Measurements from ENCODE around the gene SLC9B1. TPM values are rescaled to one million over a fixed set of nuclear protein-coding genes. Genes with fewer than 3 reads are reported as not detected.

The SLC9B1 gene, protein sequence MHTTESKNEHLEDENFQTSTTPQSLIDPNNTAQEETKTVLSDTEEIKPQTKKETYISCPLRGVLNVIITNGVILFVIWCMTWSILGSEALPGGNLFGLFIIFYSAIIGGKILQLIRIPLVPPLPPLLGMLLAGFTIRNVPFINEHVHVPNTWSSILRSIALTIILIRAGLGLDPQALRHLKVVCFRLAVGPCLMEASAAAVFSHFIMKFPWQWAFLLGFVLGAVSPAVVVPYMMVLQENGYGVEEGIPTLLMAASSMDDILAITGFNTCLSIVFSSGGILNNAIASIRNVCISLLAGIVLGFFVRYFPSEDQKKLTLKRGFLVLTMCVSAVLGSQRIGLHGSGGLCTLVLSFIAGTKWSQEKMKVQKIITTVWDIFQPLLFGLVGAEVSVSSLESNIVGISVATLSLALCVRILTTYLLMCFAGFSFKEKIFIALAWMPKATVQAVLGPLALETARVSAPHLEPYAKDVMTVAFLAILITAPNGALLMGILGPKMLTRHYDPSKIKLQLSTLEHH
- total RNA-seq, result under 1 TPM in 1 of 2 donors, not detected in 1; 0.43 TPM

GRCh38 chr4:103019308-103020124 is at the start of gene SLC9B1:
TSS of gene SLC9B1 (minus strand) at chr4:103019705. CDS start at chr4:102991711, 27,994 bp downstream.
- DNase-seq (ENCODE audit: low spot score) (peak; percentile 96), ATAC-seq (peak; percentile 99)
- Mint-ChIP-seq H3K27ac (peak within 1 kb of the TSS; percentile 90 to 92), H3K4me1 (ENCODE audit: low read depth in 2 of 2) (peaks cover 9 to 14% of the 10 kb centered on the region in 2 donors), H3K27me3 (no peaks in the 10 kb centered on the region), H3K36me3 (no peaks in the 10 kb centered on the region), H3K9me3 (no peaks in the 10 kb centered on the region), H3K4me3 (peak within 1 kb of the TSS; percentile 91)

- Mint-ChIP-seq H3K4me1 (ENCODE audit: low read depth in 2 of 2) (peaks cover 0 to 4% of the 10 kb centered on the region in 2 donors), H3K36me3 (peaks cover 9% of the 10 kb centered on the region), H3K9me3 (no peaks in the 10 kb centered on the region), H3K27ac (no peak overlapping the region), H3K27me3 (no peaks in the 10 kb centered on the region), H3K4me3 (no peak overlapping the region)
- ATAC-seq, result no peak
- no peak for DNase-seq (ENCODE audit: low spot score)
These were observed 48.5 kb upstream of the SLC9B1 start for GRCh38 chr4:103067841-103068547.

DNA sequence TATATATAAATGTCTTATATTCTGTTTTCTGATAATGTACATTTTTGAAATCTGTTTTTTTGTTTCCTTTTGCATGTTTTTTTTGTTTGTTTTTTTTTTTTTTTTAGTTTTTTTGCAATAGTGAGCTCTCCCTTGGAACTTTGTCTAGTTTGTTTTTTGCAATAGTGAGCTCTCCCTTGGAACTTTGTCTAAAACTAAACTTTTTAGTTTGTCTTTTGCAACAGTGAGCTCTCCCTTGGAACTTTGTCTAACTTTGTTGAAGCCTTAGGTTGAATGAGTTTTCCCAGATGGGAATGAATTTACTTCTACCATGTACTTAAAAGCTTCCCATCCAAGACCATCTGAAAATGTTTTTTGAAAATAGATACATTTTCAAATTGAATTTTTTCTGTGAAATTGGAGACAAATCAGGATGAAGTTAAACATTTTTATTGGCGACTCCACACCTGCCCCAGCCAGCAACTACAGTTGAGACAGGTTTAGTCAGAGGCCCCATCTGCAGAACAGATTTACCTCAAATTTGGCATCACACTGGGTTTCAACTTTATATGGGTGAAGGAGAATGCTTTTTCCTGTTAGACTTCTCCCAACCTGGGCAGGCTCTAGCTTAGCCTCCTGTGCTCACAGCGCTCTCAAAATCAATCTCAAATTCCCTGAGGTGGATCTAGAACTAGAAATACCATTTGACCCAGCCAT is 41.1 kb upstream of the SLC9B1 start:
- peaks cover 8% of the 10 kb centered on the region for H3K36me3 Mint-ChIP-seq
- no peak for ATAC-seq
- peaks cover 0 to 4% of the 10 kb centered on the region in 2 donors for H3K4me1 Mint-ChIP-seq (ENCODE audit: low read depth in 2 of 2)
- H3K9me3 Mint-ChIP-seq, result no peaks in the 10 kb centered on the region
- H3K4me3 Mint-ChIP-seq, result no peak overlapping the region
- H3K27me3 Mint-ChIP-seq, result no peaks in the 10 kb centered on the region
- H3K27ac Mint-ChIP-seq, result peak overlapping the region in 1 of 2 donors; percentile 3
- DNase-seq (ENCODE audit: low spot score), result no peak

- DNase-seq (ENCODE audit: low spot score) (no peak), ATAC-seq (no peak)
- Mint-ChIP-seq H3K9me3 (no peaks in the 10 kb centered on the region), H3K36me3 (no peaks in the 10 kb centered on the region), H3K4me3 (no peak overlapping the region), H3K27ac (no peak overlapping the region), H3K27me3 (no peaks in the 10 kb centered on the region), H3K4me1 (ENCODE audit: low read depth in 2 of 2) (peaks cover 4 to 6% of the 10 kb centered on the region in 2 donors)
These were observed 34.5 kb upstream of the SLC9B1 start for GRCh38 chr4:103054030-103054429.

DNA sequence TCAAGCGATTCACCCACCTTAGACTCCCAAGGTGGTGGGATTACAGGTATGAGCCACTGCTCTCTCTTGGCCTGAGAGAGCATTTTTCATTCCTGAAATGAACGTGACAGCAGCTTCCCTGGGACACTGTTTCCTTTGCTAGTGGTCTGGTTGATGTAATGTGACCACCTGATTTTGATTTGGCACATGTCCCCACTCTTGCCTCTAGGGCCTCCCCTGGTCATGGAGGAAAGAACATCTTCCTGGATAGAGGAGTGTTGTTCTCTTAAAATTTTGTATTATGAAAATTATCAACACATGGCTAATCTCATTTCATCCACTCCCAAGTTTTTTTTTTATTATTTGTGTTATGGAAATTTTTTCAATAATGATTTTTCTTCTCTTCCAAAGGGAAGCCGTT is 33.3 kb upstream of the SLC9B1 start:
- H3K4me1 Mint-ChIP-seq (ENCODE audit: low read depth in 2 of 2), result peaks cover 4 to 6% of the 10 kb centered on the region in 2 donors
- H3K9me3 Mint-ChIP-seq, result no peaks in the 10 kb centered on the region
- no peaks in the 10 kb centered on the region for H3K36me3 Mint-ChIP-seq
- no peak for ATAC-seq
- no peak overlapping the region for H3K4me3 Mint-ChIP-seq
- no peak overlapping the region for H3K27ac Mint-ChIP-seq
- H3K27me3 Mint-ChIP-seq, result no peaks in the 10 kb centered on the region
- DNase-seq (ENCODE audit: low spot score), result no peak

DNA sequence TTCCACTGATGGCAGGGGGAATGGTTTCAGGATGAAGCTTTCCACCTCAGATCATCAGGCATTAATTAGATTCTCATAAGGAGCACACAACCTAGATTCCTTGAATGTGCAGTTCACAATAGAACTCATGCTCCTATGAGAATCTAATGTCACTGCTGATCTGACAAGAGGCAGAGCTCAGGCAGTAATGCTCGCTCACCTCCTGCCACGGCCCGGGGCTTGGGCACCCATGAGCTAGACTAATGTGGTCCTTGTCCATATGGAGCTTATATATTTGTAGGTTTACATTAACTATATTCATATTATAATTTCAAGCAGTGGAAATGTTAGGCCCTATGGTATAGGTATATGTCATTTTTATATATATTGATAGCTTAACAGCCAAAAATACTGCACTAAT is 32.6 kb upstream of the SLC9B1 start:
- DNase-seq (ENCODE audit: low spot score) (no peak), ATAC-seq (no peak)
- Mint-ChIP-seq H3K4me3 (no peak overlapping the region), H3K27ac (no peak overlapping the region), H3K4me1 (ENCODE audit: low read depth in 2 of 2) (peaks cover 4 to 6% of the 10 kb centered on the region in 2 donors), H3K27me3 (no peaks in the 10 kb centered on the region), H3K36me3 (no peaks in the 10 kb centered on the region), H3K9me3 (no peaks in the 10 kb centered on the region)

- no peaks in the 10 kb centered on the region for H3K27me3 Mint-ChIP-seq
- peaks cover 9% of the 10 kb centered on the region for H3K36me3 Mint-ChIP-seq
- DNase-seq (ENCODE audit: low spot score) (no peak), ATAC-seq (no peak)
- H3K9me3 Mint-ChIP-seq, result no peaks in the 10 kb centered on the region
- H3K4me3 Mint-ChIP-seq, result no peak overlapping the region
- H3K4me1 Mint-ChIP-seq (ENCODE audit: low read depth in 2 of 2), result peaks cover 4 to 6% of the 10 kb centered on the region in 2 donors
- H3K27ac Mint-ChIP-seq, result peak overlapping the region; percentile 12 to 43
These were observed 31.4 kb upstream of the SLC9B1 start for GRCh38 chr4:103050736-103051436.

DNA sequence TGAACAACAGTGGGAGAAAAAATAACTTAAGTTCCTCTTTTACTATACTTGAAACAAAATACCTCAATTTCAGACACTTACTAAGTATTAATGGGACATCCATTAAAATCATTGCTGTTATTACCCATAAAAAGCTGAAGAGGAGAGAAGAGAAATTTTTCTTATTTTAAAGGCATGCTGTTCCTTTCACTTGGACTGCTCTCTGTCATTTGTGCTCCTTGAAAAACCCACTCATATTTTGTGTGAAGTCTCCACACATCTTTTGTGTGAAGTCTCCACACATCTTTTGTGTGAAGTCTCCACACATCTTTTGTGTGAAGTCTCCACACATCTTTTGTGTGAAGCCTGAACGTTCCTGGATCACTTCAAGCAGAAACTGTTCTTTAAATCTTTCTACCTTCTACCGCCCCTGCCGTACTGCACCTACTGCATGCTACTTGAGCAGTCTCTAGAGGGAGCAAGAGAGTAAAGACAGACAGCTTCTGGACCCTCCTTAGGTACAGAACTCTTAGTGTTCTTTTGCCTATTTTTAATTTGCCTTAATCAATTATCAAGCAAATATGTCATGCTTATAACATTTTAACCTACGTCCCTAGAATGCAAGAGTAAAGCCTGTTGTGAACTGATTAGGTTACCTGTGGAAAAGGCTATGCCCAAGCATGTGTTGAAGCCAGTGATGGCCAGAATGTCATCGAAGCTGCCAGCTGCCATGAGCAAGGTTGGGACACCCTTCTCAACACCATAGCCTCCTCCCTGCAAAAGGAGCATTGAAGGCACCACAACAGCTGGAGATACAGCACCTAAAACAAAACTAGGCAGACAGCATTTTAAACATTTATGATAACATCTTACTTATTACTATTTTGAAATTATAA is 27.1 kb upstream of the SLC9B1 start:
- DNase-seq (ENCODE audit: low spot score) (no peak), ATAC-seq (peak; percentile 64 to 70)
- H3K27me3 Mint-ChIP-seq, result no peaks in the 10 kb centered on the region
- no peaks in the 10 kb centered on the region for H3K9me3 Mint-ChIP-seq
- H3K4me3 Mint-ChIP-seq, result no peak overlapping the region
- peaks cover 4 to 6% of the 10 kb centered on the region in 2 donors for H3K4me1 Mint-ChIP-seq (ENCODE audit: low read depth in 2 of 2)
- H3K36me3 Mint-ChIP-seq, result peaks cover 13% of the 10 kb centered on the region
- H3K27ac Mint-ChIP-seq, result no peak overlapping the region

GRCh38 chr4:103044183-103044582 is 24.7 kb upstream of the SLC9B1 start:
- ATAC-seq (no peak), DNase-seq (ENCODE audit: low spot score) (no peak)
- Mint-ChIP-seq H3K4me3 (no peak overlapping the region), H3K27me3 (no peaks in the 10 kb centered on the region), H3K27ac (no peak overlapping the region), H3K9me3 (no peaks in the 10 kb centered on the region), H3K4me1 (ENCODE audit: low read depth in 2 of 2) (no peaks in the 10 kb centered on the region), H3K36me3 (peaks cover 13% of the 10 kb centered on the region)

- Mint-ChIP-seq H3K36me3 (peaks cover 6% of the 10 kb centered on the region), H3K4me3 (no peak overlapping the region), H3K9me3 (no peaks in the 10 kb centered on the region), H3K4me1 (ENCODE audit: low read depth in 2 of 2) (no peaks in the 10 kb centered on the region), H3K27ac (no peak overlapping the region), H3K27me3 (no peaks in the 10 kb centered on the region)
- ATAC-seq (no peak), DNase-seq (ENCODE audit: low spot score) (no peak)
These were observed 16.7 kb upstream of the SLC9B1 start for GRCh38 chr4:103036169-103036568.

DNA sequence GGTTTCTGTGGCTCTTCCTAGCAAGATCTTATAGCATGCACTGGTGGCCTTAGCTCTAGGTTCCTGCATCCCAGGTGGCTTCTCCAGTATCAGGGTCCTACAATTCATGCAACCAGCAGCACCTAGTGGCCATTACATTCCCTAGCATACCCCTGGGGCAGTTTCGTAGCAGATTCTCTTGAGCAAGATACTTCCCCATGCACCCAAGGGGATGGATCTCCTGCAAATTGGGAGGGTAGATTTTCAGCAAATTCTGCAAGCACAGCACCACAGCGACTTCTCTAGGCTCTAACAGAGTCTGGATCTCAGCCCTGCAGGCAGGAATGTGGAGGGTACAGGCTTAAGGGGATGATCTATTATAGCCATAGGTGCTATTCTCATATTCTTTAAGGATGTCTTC is 13.1 kb upstream of the SLC9B1 start:
- no peaks in the 10 kb centered on the region for H3K27me3 Mint-ChIP-seq
- H3K4me3 Mint-ChIP-seq, result no peak overlapping the region
- H3K36me3 Mint-ChIP-seq, result peaks cover 6% of the 10 kb centered on the region
- ATAC-seq (no peak), DNase-seq (ENCODE audit: low spot score) (no peak)
- no peak overlapping the region for H3K27ac Mint-ChIP-seq
- H3K4me1 Mint-ChIP-seq (ENCODE audit: low read depth in 2 of 2), result no peaks in the 10 kb centered on the region
- no peaks in the 10 kb centered on the region for H3K9me3 Mint-ChIP-seq

DNA sequence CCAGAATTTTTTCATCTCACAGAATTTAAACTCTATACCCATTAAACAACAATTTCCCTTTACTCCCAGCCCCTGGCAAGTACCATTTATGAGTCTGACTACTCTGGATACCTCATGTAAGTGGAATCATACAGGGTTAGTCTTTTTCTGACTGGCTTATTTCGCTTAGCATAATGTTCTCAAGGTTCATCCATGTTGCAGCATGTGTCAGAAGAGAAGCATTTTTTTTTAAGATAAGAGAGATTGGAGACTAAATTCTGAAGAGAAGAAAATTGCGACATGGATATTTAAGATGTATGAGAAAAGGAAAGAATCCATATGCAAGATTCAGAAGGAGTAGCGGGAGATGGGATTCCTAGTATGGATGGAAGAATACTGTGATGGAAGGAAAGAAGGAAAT is 11.3 kb upstream of the SLC9B1 start:
- Mint-ChIP-seq H3K4me1 (ENCODE audit: low read depth in 2 of 2) (no peaks in the 10 kb centered on the region), H3K27me3 (no peaks in the 10 kb centered on the region), H3K27ac (no peak overlapping the region), H3K4me3 (no peak overlapping the region), H3K36me3 (peaks cover under 1% of the 10 kb centered on the region), H3K9me3 (no peaks in the 10 kb centered on the region)
- DNase-seq (ENCODE audit: low spot score) (no peak), ATAC-seq (no peak)

All from natural killer cell treated with Interleukin-12 subunit alpha and Interleukin-12 subunit beta and Interleukin-15 and Interleukin-18, amount 100 ng/mL, for 72 hours (primary cell).